DND-41 (cell line): ENCODE data around the gene GPATCH4.

ENCODE experiments used
- EZH2 ChIP-seq: IDR thresholded peaks from 3 replicates; pipeline ENCODE4 v1.6.1; 2012; ENCODE audit warnings: borderline replicate concordance, low read depth, mild to moderate bottlenecking, moderate library complexity, low read length, inconsistent platforms; ENCODE audit not compliant: severe bottlenecking
- TF ChIP-seq, protein P1 (sequence below): IDR thresholded peaks from 2 replicates; pipeline ENCODE4 v1.5.1; 2012; ENCODE audit warnings: borderline replicate concordance, low read length, moderate library complexity, mild to moderate bottlenecking; ENCODE audit not compliant: poor library complexity, severe bottlenecking; ENCODE audit errors: extremely low read depth

DNA sequence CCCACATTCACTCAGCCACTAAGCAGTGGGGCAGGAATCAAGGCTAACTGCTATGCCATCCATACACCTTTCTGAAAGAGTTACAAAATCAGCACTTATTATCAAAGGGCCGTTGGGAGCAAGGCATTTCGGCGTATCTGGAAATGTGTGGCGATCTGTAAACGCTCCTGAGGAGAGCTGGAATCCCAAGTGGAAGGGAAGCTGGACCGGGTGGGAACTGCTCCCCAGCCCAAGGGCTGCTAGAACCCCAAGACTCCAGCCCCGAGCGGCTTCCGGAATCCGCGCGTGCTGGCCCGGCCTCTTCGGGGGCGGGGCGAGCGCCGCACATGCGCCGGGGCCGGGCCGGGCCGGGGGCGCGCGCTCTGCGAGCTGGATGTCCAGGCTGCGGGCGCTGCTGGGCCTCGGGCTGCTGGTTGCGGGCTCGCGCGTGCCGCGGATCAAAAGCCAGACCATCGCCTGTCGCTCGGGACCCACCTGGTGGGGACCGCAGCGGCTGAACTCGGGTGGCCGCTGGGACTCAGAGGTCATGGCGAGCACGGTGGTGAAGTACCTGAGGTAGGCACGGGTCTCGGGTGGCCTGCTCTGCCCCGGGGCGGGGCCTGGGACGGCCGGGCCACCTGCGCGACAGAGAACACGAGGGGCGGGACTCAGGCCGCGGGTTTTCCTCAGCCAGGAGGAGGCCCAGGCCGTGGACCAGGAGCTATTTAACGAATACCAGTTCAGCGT, 9.7 kb downstream of the GPATCH4 start, which contains the start of gene NAXE:
- TF ChIP-seq, protein P1, sequence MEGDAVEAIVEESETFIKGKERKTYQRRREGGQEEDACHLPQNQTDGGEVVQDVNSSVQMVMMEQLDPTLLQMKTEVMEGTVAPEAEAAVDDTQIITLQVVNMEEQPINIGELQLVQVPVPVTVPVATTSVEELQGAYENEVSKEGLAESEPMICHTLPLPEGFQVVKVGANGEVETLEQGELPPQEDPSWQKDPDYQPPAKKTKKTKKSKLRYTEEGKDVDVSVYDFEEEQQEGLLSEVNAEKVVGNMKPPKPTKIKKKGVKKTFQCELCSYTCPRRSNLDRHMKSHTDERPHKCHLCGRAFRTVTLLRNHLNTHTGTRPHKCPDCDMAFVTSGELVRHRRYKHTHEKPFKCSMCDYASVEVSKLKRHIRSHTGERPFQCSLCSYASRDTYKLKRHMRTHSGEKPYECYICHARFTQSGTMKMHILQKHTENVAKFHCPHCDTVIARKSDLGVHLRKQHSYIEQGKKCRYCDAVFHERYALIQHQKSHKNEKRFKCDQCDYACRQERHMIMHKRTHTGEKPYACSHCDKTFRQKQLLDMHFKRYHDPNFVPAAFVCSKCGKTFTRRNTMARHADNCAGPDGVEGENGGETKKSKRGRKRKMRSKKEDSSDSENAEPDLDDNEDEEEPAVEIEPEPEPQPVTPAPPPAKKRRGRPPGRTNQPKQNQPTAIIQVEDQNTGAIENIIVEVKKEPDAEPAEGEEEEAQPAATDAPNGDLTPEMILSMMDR = no peak
- no peak for TF ChIP-seq EZH2
